HepG2 (cell line): Measurements from ENCODE around the gene CLRN2. TPM values are rescaled to one million over a fixed set of nuclear protein-coding genes. Genes with fewer than 3 reads are reported as not detected.

Experiments used
- ARID4A ChIP-seq: sonication (generic); formaldehyde crosslinking; IDR thresholded peaks from 2 replicates; pipeline ENCODE4 v1.5.0; 2020; ENCODE audit warnings: mild to moderate bottlenecking, missing genetic modification reagents, borderline replicate concordance
- CREM ChIP-seq, 2 experiments: sonication (generic) in 1 of 2; formaldehyde crosslinking in 1 of 2; IDR thresholded peaks; 2 replicates each; pipeline versions ENCODE4 v1.4.0 to v1.6.1; 2016 to 2020; ENCODE audit warnings: antibody characterized with exemption in 1 of 2, mild to moderate bottlenecking in 1 of 2, missing genetic modification reagents in 1 of 2
- FOXP1 ChIP-seq, 2 experiments: fragments of 450-650 bp in 1 of 2; IDR thresholded peaks; 2 replicates each; pipeline ENCODE4 v1.6.1; 2017 to 2018; ENCODE audit warnings: antibody characterized with exemption in 1 of 2
- GPN1 ChIP-seq: sonication (generic); formaldehyde crosslinking; IDR thresholded peaks from 2 replicates; pipeline ENCODE4 v1.5.1; 2020; ENCODE audit warnings: missing genetic modification reagents, borderline replicate concordance
- HOXA5 ChIP-seq: sonication (generic); formaldehyde crosslinking; IDR thresholded peaks from 2 replicates; pipeline ENCODE4 v1.4.0; 2020; ENCODE audit warnings: missing genetic modification reagents
- HOXD1 ChIP-seq: sonication (generic); formaldehyde crosslinking; IDR thresholded peaks from 2 replicates; pipeline ENCODE4 v1.5.0; 2020; ENCODE audit warnings: missing genetic modification reagents
- MEIS2 ChIP-seq: sonication (generic); formaldehyde crosslinking; IDR thresholded peaks from 2 replicates; pipeline ENCODE4 v1.9.0; 2021; ENCODE audit warnings: mild to moderate bottlenecking, missing genetic modification reagents
- NFIC ChIP-seq: IDR thresholded peaks from 2 replicates; pipeline ENCODE4 v1.6.1; 2012; ENCODE audit warnings: mild to moderate bottlenecking, low read length, inconsistent platforms
- REST ChIP-seq, 2 experiments: IDR thresholded peaks; 2 replicates each; pipeline ENCODE4 v1.6.1; 2011 to 2012; ENCODE audit warnings: low read length in 2 of 2, borderline replicate concordance in 1 of 2, low read depth in 1 of 2, mild to moderate bottlenecking in 1 of 2, moderate library complexity in 1 of 2
- ZBTB34 ChIP-seq: sonication (generic); formaldehyde crosslinking; IDR thresholded peaks from 2 replicates; pipeline ENCODE4 v1.8.0; 2022; ENCODE audit warnings: mild to moderate bottlenecking, missing genetic modification reagents
- ZBTB39 ChIP-seq: sonication (generic); formaldehyde crosslinking; IDR thresholded peaks from 2 replicates; pipeline ENCODE4 v1.5.0; 2020; ENCODE audit warnings: missing genetic modification reagents
- ZNF205 ChIP-seq: IDR thresholded peaks from 2 replicates; pipeline ENCODE4 v1.6.1; 2018; ENCODE audit warnings: missing biosample characterization, missing genetic modification reagents
- ZNF264 ChIP-seq: sonication (generic); formaldehyde crosslinking; IDR thresholded peaks from 2 replicates; pipeline ENCODE4 v1.4.0; 2020; ENCODE audit warnings: missing genetic modification reagents
- ZNF441 ChIP-seq: sonication (generic); formaldehyde crosslinking; IDR thresholded peaks from 2 replicates; pipeline ENCODE4 v1.7.0; 2021; ENCODE audit warnings: missing genetic modification reagents, borderline replicate concordance
- ZNF615 ChIP-seq: sonication (generic); formaldehyde crosslinking; IDR thresholded peaks from 2 replicates; pipeline ENCODE4 v1.5.0; 2020; ENCODE audit warnings: mild to moderate bottlenecking, missing genetic modification reagents, borderline replicate concordance
- polyA plus RNA-seq, 8 experiments: library from polyadenylated mRNA; depleted of rRNA in 3 of 8; stranded (reverse) in 7 of 8; unstranded in 1 of 8; fragments of >200 nt; fragmentation: Illumina TruSeq in 4 of 8; extraction: Trizol in 4 of 8; gene quantifications; 2 replicates each; pipeline versions ENCODE4 v1.2.1 to v1.2.3, GENCODE V29; 2011 to 2016; ENCODE audit warnings: low read depth in 4 of 8, missing spikeins in 1 of 8, mixed read lengths in 1 of 8; ENCODE audit not compliant: insufficient read depth in 1 of 8
- total RNA-seq, 5 experiments: library from RNA; depleted of rRNA; stranded (reverse); fragments of >200 nt; fragmentation: Illumina TruSeq; extraction: Trizol; gene quantifications; 2 replicates each; pipeline ENCODE4 v1.2.3, GENCODE V29; 2016; ENCODE audit warnings: low read depth in 1 of 5

Gene CLRN2
- total and polyA plus RNA-seq, 2 of the 13 experiments (the other 11 are each of a cell fraction or from before 2014, with no cell fraction given): not detected

GRCh38 chr4:17558941-17559708 lies 44.2 kb downstream of the CLRN2 start (continued):
- TF ChIP-seq ZNF441 (CRISPR knock-in tag): no peak; the same call in 1 of the 2 replicates
- TF ChIP-seq MEIS2 (CRISPR knock-in tag): peak; percentile 92
- TF ChIP-seq ARID4A (CRISPR knock-in tag): peak; percentile 57; the same call in 1 of the 2 replicates
- no peak for TF ChIP-seq GPN1 (CRISPR knock-in tag)
- TF ChIP-seq ZNF264 (CRISPR knock-in tag): peak; percentile 85; the same call in 1 of the 2 replicates
- peak; percentile 87; the same call in 1 of the 2 replicates for TF ChIP-seq ZBTB34 (CRISPR knock-in tag)
- TF ChIP-seq FOXP1 (IDR thresholded peaks at IDR 0.05): peak; percentile 55; the same call in 1 of the 2 replicates
- TF ChIP-seq FOXP1 (CRISPR knock-in tag; IDR thresholded peaks at IDR 0.05): peak; percentile 93
- peak; percentile 80; the same call in 1 of the 2 replicates for TF ChIP-seq HOXD1
- TF ChIP-seq CREM (IDR thresholded peaks at IDR 0.05): peak; percentile 94
- TF ChIP-seq CREM (CRISPR knock-in tag; IDR thresholded peaks at IDR 0.05): no peak
- TF ChIP-seq ZNF205 (CRISPR knock-in tag): peak; percentile 86; the same call in 1 of the 2 replicates
- peak in 1 of 2 experiments; percentile 79; a peak in 2 of 4 replicates for TF ChIP-seq REST (IDR thresholded peaks at IDR 0.05; ENCODE audit: borderline replicate concordance in 1 of 2, low read depth in 1 of 2, low read length in 2 of 2)
- TF ChIP-seq ZBTB39 (CRISPR knock-in tag): peak; percentile 98
- peak; percentile 99 for TF ChIP-seq NFIC
- 0 out of 2 replicates have a peak, but pooled peaks have one; percentile 29 for TF ChIP-seq ZNF615 (CRISPR knock-in tag)
- TF ChIP-seq HOXA5 (CRISPR knock-in tag): peak; percentile 86; the same call in 1 of the 2 replicates
